ENCODE data around the gene WNT9A.

GRCh38 chr1:227903614-227904501, 43.9 kb downstream of the WNT9A start:
- no peak for TF ChIP-seq POLR2AphosphoS5 (IDR thresholded peaks at IDR 0.05)
- TF ChIP-seq POLR2A (IDR thresholded peaks at IDR 0.05) = no peak
- no peak for TF ChIP-seq CTCF (IDR thresholded peaks at IDR 0.05)
- TF ChIP-seq EP300 (IDR thresholded peaks at IDR 0.05) = no peak

All from upper lobe of left lung (tissue), 4 donors.